Lung (tissue), 12 donors: ENCODE results near the gene POLE4. TPM values are rescaled to one million over a fixed set of nuclear protein-coding genes. Genes with fewer than 3 reads are reported as not detected.

Experiments used
- ATAC-seq: fragments of 200-7000 bp; cut with Tn5 transposase; one replicate; pipeline ENCODE4 v1.9.1; 2020; ENCODE audit warnings: moderate number of reproducible peaks; ENCODE audit not compliant: insufficient read depth, low FRiP score
- DNase-seq, 3 donors: peaks; one replicate each; pipeline ENCODE4 v3.0.0-alpha.2; 2013 to 2017
- H3K27ac ChIP-seq, 2 donors: one replicate each; pipeline ENCODE4 v1.5.1; 2013; ENCODE audit warnings: mild to moderate bottlenecking in 2 of 2, moderate library complexity in 2 of 2, control low read depth in 1 of 2, inconsistent platforms in 1 of 2, low read depth in 1 of 2, low read length in 1 of 2
- H3K27me3 ChIP-seq, 3 donors: one replicate each; pipeline ENCODE4 v1.5.1; 2013; ENCODE audit warnings: low read length in 2 of 3; ENCODE audit not compliant: control insufficient read depth in 3 of 3, insufficient read depth in 3 of 3
- H3K36me3 ChIP-seq, 4 donors: one replicate each; pipeline ENCODE4 v1.5.1; 2013; ENCODE audit warnings: low read length in 4 of 4, mild to moderate bottlenecking in 1 of 4, moderate library complexity in 1 of 4; ENCODE audit not compliant: control insufficient read depth in 4 of 4, insufficient read depth in 4 of 4
- H3K4me1 ChIP-seq, 5 donors: one replicate each; pipeline ENCODE4 v1.5.1; 2013; ENCODE audit warnings: low read length in 5 of 5, mild to moderate bottlenecking in 2 of 5, moderate library complexity in 1 of 5; ENCODE audit not compliant: control insufficient read depth in 5 of 5, insufficient read depth in 5 of 5
- H3K4me3 ChIP-seq: one replicate; pipeline ENCODE4 v1.5.1; 2013; ENCODE audit warnings: mild to moderate bottlenecking, control low read depth, moderate library complexity
- H3K9ac ChIP-seq, 2 donors: one replicate each; pipeline ENCODE4 v1.5.1; 2013; ENCODE audit warnings: low read length in 2 of 2, control low read depth in 1 of 2; ENCODE audit not compliant: insufficient read depth in 1 of 2
- H3K9me3 ChIP-seq, 4 donors: one replicate each; pipeline ENCODE4 v1.5.1; 2013; ENCODE audit warnings: low read length in 3 of 4, mild to moderate bottlenecking in 1 of 4, moderate library complexity in 1 of 4; ENCODE audit not compliant: control insufficient read depth in 4 of 4, insufficient read depth in 3 of 4
- WGBS, 2 donors: extraction: QIAGEN DNeasy Blood & Tissue Kit; methylation state at CpG; one replicate each; pipeline ENCODE4 v1.1.7; 2013; 5-methylcytosine and 5-hydroxymethylcytosine counted together
- polyA plus RNA-seq, 2 donors: library from polyadenylated mRNA; stranded (reverse); fragments of 200-250 nt; gene quantifications; one replicate each; pipeline ENCODE4 v1.2.1, GENCODE V29; 2013
- total RNA-seq, 2 donors: library from RNA; depleted of rRNA in 1 of 2; stranded (reverse); fragments of >200 nt in 1 of 2; gene quantifications; one replicate each; pipeline ENCODE4 v1.2.1, GENCODE V29; 2014 to 2021
- TF ChIP-seq, protein P1 (sequence below): IDR thresholded peaks from 2 replicates; pipeline ENCODE4 v1.5.1; 2012; ENCODE audit warnings: mild to moderate bottlenecking; ENCODE audit errors: control extremely low read depth, extremely low read depth
- donor health status: control.
- donor health status: control.
- donor health status: Bipolar disorder and iron deficiency.
- donor health status: healthy.
- donor health status: DM: yes; HTN: yes; CAD: no.

POLE4 gene
- total and polyA plus RNA-seq, 4 donors = 18.7 to 87.9 (median 57.6) TPM

DNA sequence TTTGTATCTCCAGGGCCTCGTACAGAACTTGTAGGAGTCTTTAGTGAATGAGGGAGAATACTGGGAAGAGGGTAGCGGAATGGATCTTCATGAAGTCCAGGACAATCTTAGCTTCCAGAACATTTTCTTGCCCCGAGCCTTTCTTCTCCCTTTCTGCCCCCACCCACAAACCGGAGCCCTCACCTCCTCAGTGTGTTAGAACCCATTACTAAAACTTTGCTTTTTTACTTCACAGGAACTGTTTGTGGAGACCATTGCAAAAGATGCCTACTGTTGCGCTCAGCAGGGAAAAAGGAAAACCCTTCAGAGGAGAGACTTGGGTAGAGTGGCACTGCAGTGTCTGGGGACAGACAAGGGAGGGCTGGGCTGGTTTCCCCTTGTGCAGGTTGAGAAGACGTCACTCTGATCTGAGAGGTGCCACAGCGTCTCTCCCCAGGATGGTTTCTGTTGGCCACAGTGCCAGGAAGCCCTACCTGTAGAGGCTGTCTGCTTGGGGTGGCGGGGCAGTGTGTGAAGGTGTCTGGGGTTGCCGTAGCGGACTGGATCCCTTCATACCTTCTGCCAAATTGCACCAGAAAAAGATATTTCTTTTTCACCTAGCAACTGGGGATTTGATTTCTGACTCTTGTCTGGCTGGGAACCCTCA, 786 bp downstream of the POLE4 start:
- no peak overlapping the region for H3K9ac ChIP-seq
- H3K36me3 ChIP-seq = peaks cover 0 to 22% (median 10%) of the 10 kb centered on the region in 4 donors
- H3K4me3 ChIP-seq = peak overlapping the region; percentile 18
- ATAC-seq = no peak
- DNase-seq = no peak
- H3K4me1 ChIP-seq = peaks cover 0 to 8% (median 6%) of the 10 kb centered on the region in 5 donors
- H3K9me3 ChIP-seq = peaks cover 0 to 3% (median 0%) of the 10 kb centered on the region in 4 donors
- WGBS, 2 donors = 82 to 85% methylated on average over 10 of the region's 10 CpGs
- H3K27ac ChIP-seq = peak overlapping the region in 1 of 2 donors; percentile 100
- H3K27me3 ChIP-seq = no peaks in the 10 kb centered on the region
- TF ChIP-seq, protein P1, sequence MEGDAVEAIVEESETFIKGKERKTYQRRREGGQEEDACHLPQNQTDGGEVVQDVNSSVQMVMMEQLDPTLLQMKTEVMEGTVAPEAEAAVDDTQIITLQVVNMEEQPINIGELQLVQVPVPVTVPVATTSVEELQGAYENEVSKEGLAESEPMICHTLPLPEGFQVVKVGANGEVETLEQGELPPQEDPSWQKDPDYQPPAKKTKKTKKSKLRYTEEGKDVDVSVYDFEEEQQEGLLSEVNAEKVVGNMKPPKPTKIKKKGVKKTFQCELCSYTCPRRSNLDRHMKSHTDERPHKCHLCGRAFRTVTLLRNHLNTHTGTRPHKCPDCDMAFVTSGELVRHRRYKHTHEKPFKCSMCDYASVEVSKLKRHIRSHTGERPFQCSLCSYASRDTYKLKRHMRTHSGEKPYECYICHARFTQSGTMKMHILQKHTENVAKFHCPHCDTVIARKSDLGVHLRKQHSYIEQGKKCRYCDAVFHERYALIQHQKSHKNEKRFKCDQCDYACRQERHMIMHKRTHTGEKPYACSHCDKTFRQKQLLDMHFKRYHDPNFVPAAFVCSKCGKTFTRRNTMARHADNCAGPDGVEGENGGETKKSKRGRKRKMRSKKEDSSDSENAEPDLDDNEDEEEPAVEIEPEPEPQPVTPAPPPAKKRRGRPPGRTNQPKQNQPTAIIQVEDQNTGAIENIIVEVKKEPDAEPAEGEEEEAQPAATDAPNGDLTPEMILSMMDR = no peak

DNA sequence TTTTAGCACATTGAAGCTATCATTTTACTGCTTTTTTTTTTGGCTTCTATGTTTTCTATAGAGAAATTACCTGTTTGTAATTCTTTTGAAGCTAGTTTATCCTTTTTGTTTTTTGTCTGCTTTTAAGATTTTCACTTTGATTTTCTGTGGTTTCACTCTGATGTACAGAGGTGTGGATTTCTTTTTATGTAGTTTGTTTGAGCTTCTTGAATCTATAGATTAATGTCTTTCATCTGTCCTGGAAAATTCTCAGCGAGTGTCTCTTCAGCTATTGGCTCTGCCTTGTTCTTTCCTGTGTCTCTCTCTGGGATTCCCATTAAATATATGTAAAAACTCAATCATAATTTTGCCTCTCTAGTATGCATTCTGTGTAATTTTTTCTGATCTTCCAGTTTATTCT, 8.4 kb downstream of the POLE4 start:
- ATAC-seq (no peak), DNase-seq (no peak)
- Histone ChIP-seq H3K27ac (no peak overlapping the region), H3K36me3 (peaks cover 10 to 26% (median 17%) of the 10 kb centered on the region in 4 donors), H3K9me3 (no peaks in the 10 kb centered on the region), H3K4me3 (no peak overlapping the region), H3K4me1 (no peaks in the 10 kb centered on the region), H3K27me3 (no peaks in the 10 kb centered on the region), H3K9ac (no peak overlapping the region)
- TF ChIP-seq, protein P1 = no peak
- 89 to 97% methylated on average over 1 of the region's 1 CpG for WGBS, 2 donors

DNA sequence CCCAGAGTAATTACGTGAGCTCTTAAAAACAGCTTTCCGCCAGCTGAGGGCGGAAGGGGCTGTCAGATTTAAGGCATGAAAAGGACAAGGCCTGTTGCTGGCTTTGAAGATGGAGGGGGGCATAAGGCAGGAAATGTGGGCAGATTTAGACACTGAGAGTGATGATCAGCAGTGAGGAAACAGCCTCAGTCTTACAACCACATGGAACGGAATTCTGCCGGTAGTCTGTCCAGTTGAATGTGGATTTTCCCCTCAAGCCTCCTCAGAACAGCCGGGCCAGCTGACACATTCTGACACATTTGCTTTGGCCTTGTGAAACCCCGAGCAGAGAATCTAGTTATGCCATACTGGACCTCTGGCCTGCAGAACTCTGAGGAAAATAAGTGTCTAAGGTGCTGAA, 16.6 kb downstream of the POLE4 start:
- no peaks in the 10 kb centered on the region for H3K9me3 ChIP-seq
- H3K27me3 ChIP-seq = no peaks in the 10 kb centered on the region
- H3K4me1 ChIP-seq = no peaks in the 10 kb centered on the region
- no peak overlapping the region for H3K9ac ChIP-seq
- H3K4me3 ChIP-seq = no peak overlapping the region
- peaks cover 0 to 7% (median 2%) of the 10 kb centered on the region in 4 donors for H3K36me3 ChIP-seq
- no peak for ATAC-seq
- TF ChIP-seq, protein P1 = no peak
- peak in 1 of 3 donors; percentile 10 for DNase-seq
- no peak overlapping the region for H3K27ac ChIP-seq
- WGBS, 2 donors = 87 to 90% methylated on average over 7 of the region's 7 CpGs

DNA sequence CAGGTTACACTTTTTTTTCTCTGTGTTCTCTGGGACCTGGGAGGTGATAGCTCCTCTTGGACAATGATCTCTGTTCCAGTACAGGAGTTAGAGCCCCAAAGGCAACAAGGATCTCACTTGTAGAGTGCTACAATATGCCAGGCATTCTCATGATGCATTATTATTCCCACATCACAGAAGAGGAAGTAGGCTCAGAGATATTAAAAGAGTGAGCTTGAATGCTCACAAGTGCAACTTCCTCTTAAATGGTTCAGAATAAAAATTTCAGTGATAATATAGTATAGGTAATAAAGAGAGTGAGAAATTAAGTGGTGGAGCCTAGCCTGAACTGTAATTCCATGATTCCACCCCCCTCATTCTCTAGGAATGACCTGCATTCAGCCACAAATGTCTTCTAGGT, 21.4 kb downstream of the POLE4 start:
- Histone ChIP-seq H3K27me3 (no peaks in the 10 kb centered on the region), H3K4me3 (no peak overlapping the region), H3K9ac (no peak overlapping the region), H3K36me3 (peaks cover 0 to 7% (median 2%) of the 10 kb centered on the region in 4 donors), H3K9me3 (no peaks in the 10 kb centered on the region), H3K4me1 (no peaks in the 10 kb centered on the region), H3K27ac (no peak overlapping the region)
- ATAC-seq = no peak
- TF ChIP-seq, protein P1 = no peak
- DNase-seq = no peak
